Esophagus squamous epithelium (tissue), 4 donors: ENCODE results near the gene TMPRSS3.

ENCODE experiments used
- POLR2A ChIP-seq, 4 donors: fragments of 450-650 bp; IDR thresholded peaks; one replicate each; pipeline ENCODE4 v1.6.1; 2017; ENCODE audit warnings: antibody characterized with exemption in 4 of 4, mild to moderate bottlenecking in 4 of 4, moderate library complexity in 3 of 4
- TF ChIP-seq, protein P1 (sequence below), 6 experiments: fragments of 450-650 bp in 4 of 6; fragments of 200-600 bp in 2 of 6; sonication (generic) in 2 of 6; IDR thresholded peaks; one replicate each; pipeline ENCODE4 v1.5.1; 2016 to 2019; ENCODE audit warnings: antibody characterized with exemption in 6 of 6, mild to moderate bottlenecking in 4 of 6, moderate library complexity in 4 of 6

DNA sequence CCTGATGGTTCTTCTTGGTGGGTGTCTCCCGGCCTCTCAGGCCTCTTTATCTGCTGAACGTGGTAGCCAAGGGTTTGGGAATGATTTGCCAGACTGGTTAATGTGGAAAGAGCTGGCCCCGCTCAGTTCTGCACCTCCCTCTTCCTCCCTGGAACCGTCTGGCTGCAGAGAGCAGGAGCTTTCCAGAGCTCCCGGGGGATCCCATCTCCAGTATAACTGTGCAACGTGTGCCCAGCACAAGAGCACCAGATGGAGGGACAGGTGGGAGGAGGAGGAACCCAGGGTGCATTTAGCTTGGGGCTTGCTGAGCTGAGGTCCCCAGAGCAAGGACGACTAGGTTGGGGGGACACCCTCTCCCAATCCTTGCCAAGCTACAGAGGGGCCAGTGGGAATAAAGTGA is 34.6 kb downstream of the TMPRSS3 start:
- no peak for TF ChIP-seq POLR2A (IDR thresholded peaks at IDR 0.05)
- TF ChIP-seq, protein P1, sequence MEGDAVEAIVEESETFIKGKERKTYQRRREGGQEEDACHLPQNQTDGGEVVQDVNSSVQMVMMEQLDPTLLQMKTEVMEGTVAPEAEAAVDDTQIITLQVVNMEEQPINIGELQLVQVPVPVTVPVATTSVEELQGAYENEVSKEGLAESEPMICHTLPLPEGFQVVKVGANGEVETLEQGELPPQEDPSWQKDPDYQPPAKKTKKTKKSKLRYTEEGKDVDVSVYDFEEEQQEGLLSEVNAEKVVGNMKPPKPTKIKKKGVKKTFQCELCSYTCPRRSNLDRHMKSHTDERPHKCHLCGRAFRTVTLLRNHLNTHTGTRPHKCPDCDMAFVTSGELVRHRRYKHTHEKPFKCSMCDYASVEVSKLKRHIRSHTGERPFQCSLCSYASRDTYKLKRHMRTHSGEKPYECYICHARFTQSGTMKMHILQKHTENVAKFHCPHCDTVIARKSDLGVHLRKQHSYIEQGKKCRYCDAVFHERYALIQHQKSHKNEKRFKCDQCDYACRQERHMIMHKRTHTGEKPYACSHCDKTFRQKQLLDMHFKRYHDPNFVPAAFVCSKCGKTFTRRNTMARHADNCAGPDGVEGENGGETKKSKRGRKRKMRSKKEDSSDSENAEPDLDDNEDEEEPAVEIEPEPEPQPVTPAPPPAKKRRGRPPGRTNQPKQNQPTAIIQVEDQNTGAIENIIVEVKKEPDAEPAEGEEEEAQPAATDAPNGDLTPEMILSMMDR (IDR thresholded peaks at IDR 0.05), result no peak
